GM12873 (cell line): ENCODE measurements around the gene SIRPA.

Experiments
- TF ChIP-seq, protein P1 (sequence below): IDR thresholded peaks from 2 replicates; pipeline ENCODE4 v1.5.1; 2012; ENCODE audit warnings: low read depth, mild to moderate bottlenecking, moderate library complexity, low read length, control low read depth; ENCODE audit not compliant: insufficient read depth; ENCODE audit errors: missing control alignments

Gene SIRPA

DNA sequence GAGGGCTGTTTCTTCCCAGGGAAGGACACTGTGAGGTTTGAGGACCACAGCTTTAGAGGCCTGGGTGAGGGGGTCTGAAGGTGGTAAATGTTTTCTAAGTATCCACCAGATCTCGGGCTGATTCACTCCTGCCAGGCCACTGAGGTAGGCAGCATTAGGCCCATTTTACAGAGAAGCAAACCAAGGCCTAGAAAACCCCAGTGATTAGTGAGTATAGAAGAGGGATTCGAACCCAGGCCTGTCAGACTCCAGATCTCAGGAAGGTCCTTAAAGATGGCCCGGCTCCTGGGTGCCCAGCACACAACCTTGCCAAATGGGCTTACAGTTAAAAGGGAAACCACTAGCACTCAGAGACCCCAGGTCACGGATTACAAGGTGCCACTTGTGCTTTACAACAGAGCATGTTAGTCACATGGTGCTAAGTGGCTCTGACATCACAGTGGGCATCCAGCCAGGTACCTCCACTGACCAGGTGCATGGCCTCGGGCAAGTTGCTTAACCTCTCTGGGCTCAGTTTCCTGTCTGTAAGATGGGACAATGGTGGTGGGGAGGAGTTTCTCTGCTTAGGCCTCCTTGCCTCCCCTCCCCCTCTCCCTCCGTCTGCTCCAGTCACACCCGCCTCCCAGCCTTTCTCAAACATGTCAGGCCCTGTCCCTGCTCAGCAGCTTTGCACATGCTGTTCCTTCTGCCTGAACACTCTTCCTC, 18.8 kb upstream of the SIRPA start:
- TF ChIP-seq, protein P1, sequence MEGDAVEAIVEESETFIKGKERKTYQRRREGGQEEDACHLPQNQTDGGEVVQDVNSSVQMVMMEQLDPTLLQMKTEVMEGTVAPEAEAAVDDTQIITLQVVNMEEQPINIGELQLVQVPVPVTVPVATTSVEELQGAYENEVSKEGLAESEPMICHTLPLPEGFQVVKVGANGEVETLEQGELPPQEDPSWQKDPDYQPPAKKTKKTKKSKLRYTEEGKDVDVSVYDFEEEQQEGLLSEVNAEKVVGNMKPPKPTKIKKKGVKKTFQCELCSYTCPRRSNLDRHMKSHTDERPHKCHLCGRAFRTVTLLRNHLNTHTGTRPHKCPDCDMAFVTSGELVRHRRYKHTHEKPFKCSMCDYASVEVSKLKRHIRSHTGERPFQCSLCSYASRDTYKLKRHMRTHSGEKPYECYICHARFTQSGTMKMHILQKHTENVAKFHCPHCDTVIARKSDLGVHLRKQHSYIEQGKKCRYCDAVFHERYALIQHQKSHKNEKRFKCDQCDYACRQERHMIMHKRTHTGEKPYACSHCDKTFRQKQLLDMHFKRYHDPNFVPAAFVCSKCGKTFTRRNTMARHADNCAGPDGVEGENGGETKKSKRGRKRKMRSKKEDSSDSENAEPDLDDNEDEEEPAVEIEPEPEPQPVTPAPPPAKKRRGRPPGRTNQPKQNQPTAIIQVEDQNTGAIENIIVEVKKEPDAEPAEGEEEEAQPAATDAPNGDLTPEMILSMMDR, result no peak

DNA sequence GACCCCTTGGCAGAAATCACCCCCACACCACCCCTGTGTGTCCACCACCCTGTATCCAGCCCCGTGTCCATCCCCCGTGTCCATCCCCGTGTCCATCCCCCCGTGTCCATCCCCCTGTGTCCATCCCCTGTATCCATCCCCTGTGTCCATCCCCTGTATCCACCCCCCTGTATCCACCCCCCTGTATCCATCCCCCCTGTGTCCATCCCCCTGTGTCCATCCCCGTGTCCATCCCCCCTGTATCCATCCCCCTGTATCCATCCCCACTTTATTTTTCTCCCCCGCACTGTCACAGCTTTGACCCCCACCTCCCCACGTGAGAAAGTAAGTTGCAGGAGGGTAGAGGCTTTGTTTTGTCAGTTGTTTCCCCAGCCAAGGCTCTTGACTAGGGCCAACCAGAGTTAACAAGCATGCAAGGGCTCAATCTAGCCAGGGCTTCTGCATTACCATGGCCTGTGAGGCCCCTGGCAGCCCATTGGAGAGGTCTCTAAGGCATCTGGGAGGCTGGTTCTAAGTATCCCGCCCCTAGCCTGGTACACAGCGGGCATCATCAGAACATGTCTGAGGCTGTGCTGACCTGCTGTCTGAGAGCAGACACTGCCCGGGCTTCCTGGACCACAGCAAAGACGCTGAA, 18.1 kb upstream of the SIRPA start:
- TF ChIP-seq, protein P1, result no peak

DNA sequence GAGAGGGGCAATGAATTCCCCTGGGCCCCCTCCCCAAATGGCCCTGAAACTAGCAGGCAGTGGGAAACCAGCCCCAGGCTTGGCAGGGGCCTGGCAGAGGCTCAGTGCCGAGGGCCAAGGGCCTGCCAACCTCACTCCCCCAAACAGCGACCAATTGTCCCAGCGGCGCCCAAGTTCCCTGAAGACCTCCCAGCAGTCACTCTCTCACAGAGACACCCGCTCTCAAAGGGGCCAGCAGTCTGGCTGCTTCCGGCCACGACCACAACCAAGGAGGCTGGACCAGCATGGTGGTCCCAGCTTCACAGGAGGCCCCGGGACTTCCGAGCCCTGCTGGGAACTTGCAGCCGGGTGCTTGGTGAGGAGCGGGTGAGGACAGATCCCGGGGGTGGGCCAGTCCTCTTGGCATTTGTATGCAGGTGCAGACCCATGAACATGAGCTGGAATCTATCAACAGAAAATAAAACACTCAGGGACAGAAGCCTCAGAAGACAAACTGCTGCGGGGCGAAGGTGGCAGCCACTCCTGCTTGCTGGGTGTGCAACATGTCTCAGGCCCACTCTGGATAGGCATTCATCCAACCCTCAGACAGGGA, 17.5 kb upstream of the SIRPA start:
- TF ChIP-seq, protein P1, result no peak

DNA sequence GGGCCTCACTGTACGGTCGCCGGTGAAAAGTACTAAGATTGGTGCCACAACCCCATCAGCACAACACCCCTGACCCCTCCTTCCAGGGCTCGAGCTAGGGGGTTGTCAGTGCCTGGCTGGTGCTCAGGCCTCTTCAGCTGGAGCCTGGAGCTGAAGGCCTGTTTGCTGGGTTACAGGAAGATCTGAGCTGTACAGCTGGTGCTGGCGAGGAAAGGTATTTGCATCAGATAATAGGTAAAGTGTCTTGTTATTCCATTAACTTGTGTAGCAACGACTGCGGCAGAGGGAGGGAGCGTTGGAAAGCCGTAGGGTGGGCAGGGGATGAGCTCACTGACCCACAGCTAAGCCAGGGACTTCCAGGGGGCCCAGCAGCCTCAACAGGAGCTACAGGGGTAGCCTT, 15.8 kb upstream of the SIRPA start:
- TF ChIP-seq, protein P1, result no peak

GRCh38 chr20:1879934-1880333, 15.3 kb upstream of the SIRPA start:
- TF ChIP-seq, protein P1, result no peak

GRCh38 chr20:1880529-1881239, 14.5 kb upstream of the SIRPA start:
- TF ChIP-seq, protein P1, result no peak
